Activated CD8-positive, alpha-beta memory T cell treated with anti-CD3 and anti-CD28 coated beads for 1 hour (primary cell): ENCODE measurements around the gene RNU7-1.
"Not testable (repeated sequence)": the region's sequence is repeated elsewhere in the genome, so short reads cannot be mapped to it uniquely, and the experiment has no call there.

Experiments used
- DNase-seq, 2 donors: peaks; one replicate each; pipeline ENCODE4 v3.0.0-alpha.2; 2020; ENCODE audit warnings: low read depth in 1 of 2; ENCODE audit errors: extremely low read depth in 1 of 2

RNU7-1 gene

GRCh38 chr12:6943722-6944380 lies at the start of gene RNU7-1, which contains the start of gene C12orf57:
RNU7-1 (plus strand) TSS chr12:6943816.
C12orf57 (plus strand) TSS chr12:6944022; CDS start chr12:6944122, 100 bp downstream.
- DNase-seq, result no peak

- no peak for DNase-seq
Observed at GRCh38 chr12:6894321-6894720, 49.3 kb upstream of the RNU7-1 start.

- no peak for DNase-seq
Observed at GRCh38 chr12:6896846-6897435, 46.7 kb upstream of the RNU7-1 start.

- DNase-seq, result no peak
Observed at GRCh38 chr12:6899427-6899826, 44.2 kb upstream of the RNU7-1 start.

- DNase-seq, result no peak
Observed at GRCh38 chr12:6899837-6900519, 43.6 kb upstream of the RNU7-1 start.

- no peak for DNase-seq
Observed at GRCh38 chr12:6902448-6902847, 41.2 kb upstream of the RNU7-1 start.

GRCh38 chr12:6903722-6904121 lies 39.9 kb upstream of the RNU7-1 start:
- no peak for DNase-seq

- peak; percentile 94 to 96 for DNase-seq
Observed at GRCh38 chr12:6904280-6905276, 39.0 kb upstream of the RNU7-1 start, which contains the start of gene LRRC23. LRRC23 (plus strand) TSS chr12:6904822; CDS start chr12:6905634, 812 bp downstream.

GRCh38 chr12:6905414-6906040 lies 38.1 kb upstream of the RNU7-1 start:
- no peak for DNase-seq

GRCh38 chr12:6908141-6908540 lies 35.5 kb upstream of the RNU7-1 start:
- DNase-seq, result not testable (repeated sequence)

- DNase-seq, result no peak
Observed at GRCh38 chr12:6909421-6910145, 34.0 kb upstream of the RNU7-1 start.

- DNase-seq, result no peak
Observed at GRCh38 chr12:6912164-6912935, 31.3 kb upstream of the RNU7-1 start.

GRCh38 chr12:6914246-6914946 lies 29.2 kb upstream of the RNU7-1 start, which contains the start of gene ENO2:
ENO2 (plus strand) TSS chr12:6914580; CDS start chr12:6915833, 1,253 bp downstream.
- peak; percentile 74 to 76 for DNase-seq

GRCh38 chr12:6914947-6915788 lies 28.4 kb upstream of the RNU7-1 start:
- DNase-seq, result no peak

GRCh38 chr12:6915789-6916285 lies 27.8 kb upstream of the RNU7-1 start:
- DNase-seq, result no peak

- DNase-seq, result no peak
Observed at GRCh38 chr12:6916426-6917200, 27.0 kb upstream of the RNU7-1 start.
